H1 (cell line): ENCODE measurements around the gene BNIP2. TPM values are rescaled to one million over a fixed set of nuclear protein-coding genes. Genes with fewer than 3 reads are reported as not detected.

ENCODE experiments used
- CTCF ChIA-PET: fragments of 300-600 bp; sonication (Branson Sonifier 250); formaldehyde crosslinking; loops from one replicate; lab custom pipeline; 2021; ENCODE audit not compliant: partially characterized antibody; lab: Charles Lee
- POLR2A ChIA-PET: fragments of 300-600 bp; sonication (Branson Sonifier 250); formaldehyde crosslinking; loops from one replicate; lab custom pipeline; 2021; ENCODE audit warnings: inconsistent platforms; ENCODE audit not compliant: partially characterized antibody; lab: Charles Lee
- DNase-seq, 2 experiments: peaks; one replicate each; pipeline versions ENCODE4 v3.0.0 to v3.0.0-alpha.2; 2010 to 2022; ENCODE audit warnings: low spot score in 2 of 2, low read depth in 1 of 2, mixed read lengths in 1 of 2
- FAIRE-seq: peaks from 2 replicates; lab custom pipeline; 2011; peaks lifted over from hg19 to GRCh38; lab: Jason Lieb, UNC
- H2AFZ ChIP-seq: 2 replicates; pipeline ENCODE4 v1.8.1; 2012; ENCODE audit warnings: low read length, inconsistent platforms
- H2AK5ac ChIP-seq: 2 replicates; pipeline ENCODE4 v1.6.1; 2013; ENCODE audit warnings: low read depth, low read length
- H2BK120ac ChIP-seq: replicated peaks from 2 replicates; pipeline ENCODE3; 2013; ENCODE audit warnings: low read depth, low read length, inconsistent platforms
- H2BK12ac ChIP-seq: 2 replicates; pipeline ENCODE4 v1.6.1; 2013; ENCODE audit warnings: low read depth, low read length
- H2BK15ac ChIP-seq: 2 replicates; pipeline ENCODE4 v1.6.1; 2013; ENCODE audit warnings: low read length
- H2BK20ac ChIP-seq: 2 replicates; pipeline ENCODE4 v1.6.1; 2013; ENCODE audit warnings: low read length
- H2BK5ac ChIP-seq: 2 replicates; pipeline ENCODE4 v1.6.1; 2013; ENCODE audit warnings: low read depth, low read length
- H3K14ac ChIP-seq: 2 replicates; pipeline ENCODE4 v1.6.1; 2013; ENCODE audit warnings: inconsistent platforms; ENCODE audit not compliant: insufficient read length
- H3K18ac ChIP-seq: 2 replicates; pipeline ENCODE4 v1.6.1; 2013; ENCODE audit warnings: low read length; ENCODE audit errors: extremely low read depth
- H3K23ac ChIP-seq: 2 replicates; pipeline ENCODE4 v1.6.1; 2013; ENCODE audit warnings: inconsistent platforms; ENCODE audit not compliant: insufficient read length
- H3K23me2 ChIP-seq: 2 replicates; pipeline ENCODE4 v1.6.1; 2013; ENCODE audit warnings: low read depth, low read length
- H3K27ac ChIP-seq: 2 replicates; pipeline ENCODE4 v1.6.1; 2011; ENCODE audit warnings: low read depth, low read length, inconsistent platforms
- H3K27me3 ChIP-seq, 4 experiments: replicated peaks in 1 of 4; 1 replicate in 1 of 4; 2 replicates in 3 of 4; pipeline versions ENCODE4 v1.6.1 to v1.8.1; 2011 to 2013; ENCODE audit warnings: low read length in 3 of 4, mild to moderate bottlenecking in 3 of 4, inconsistent platforms in 2 of 4, mixed read lengths in 2 of 4, moderate library complexity in 1 of 4; ENCODE audit not compliant: control insufficient read depth in 3 of 4, insufficient read depth in 3 of 4; ENCODE audit errors: extremely low read depth in 1 of 4
- H3K36me3 ChIP-seq, 4 experiments: 2 replicates each; pipeline versions ENCODE4 v1.6.1 to v1.8.1; 2011 to 2013; ENCODE audit warnings: mild to moderate bottlenecking in 4 of 4, low read length in 3 of 4, moderate library complexity in 2 of 4, control low read depth in 1 of 4, inconsistent platforms in 1 of 4; ENCODE audit not compliant: insufficient read depth in 4 of 4, control insufficient read depth in 2 of 4
- H3K4ac ChIP-seq: replicated peaks from 2 replicates; pipeline ENCODE3; 2013; ENCODE audit warnings: low read length, low read depth, mixed read lengths, inconsistent platforms; ENCODE audit not compliant: insufficient read length
- H3K4me1 ChIP-seq, 4 experiments: replicated peaks in 1 of 4; 1 replicate in 1 of 4; 2 replicates in 3 of 4; pipeline versions ENCODE4 v1.6.1 to v1.8.1; 2011 to 2013; ENCODE audit warnings: low read length in 3 of 4, inconsistent platforms in 2 of 4, mixed read lengths in 1 of 4; ENCODE audit not compliant: insufficient read depth in 4 of 4, control insufficient read depth in 3 of 4
- H3K4me2 ChIP-seq, 2 experiments: 2 replicates each; pipeline versions ENCODE4 v1.6.1 to v1.8.1; 2011 to 2013; ENCODE audit warnings: low read depth in 2 of 2, low read length in 2 of 2, control low read depth in 1 of 2, inconsistent platforms in 1 of 2, mild to moderate bottlenecking in 1 of 2; ENCODE audit not compliant: insufficient read depth in 1 of 2
- H3K4me3 ChIP-seq, 4 experiments: fragments of 200-600, 300-600 bp in 1 of 4; sonication (generic), shearing (Covaris generic), sonication (Bioruptor Twin) in 1 of 4; 2 replicates each; pipeline versions ENCODE4 v1.5.1 to v1.8.1; 2011 to 2016; ENCODE audit warnings: low read length in 4 of 4, low read depth in 3 of 4, control low read depth in 2 of 4, inconsistent platforms in 2 of 4, mild to moderate bottlenecking in 2 of 4, mixed read lengths in 1 of 4, moderate library complexity in 1 of 4; ENCODE audit not compliant: insufficient read depth in 2 of 4; ENCODE audit errors: extremely low read depth in 1 of 4
- H3K56ac ChIP-seq: replicated peaks from 2 replicates; pipeline ENCODE3; 2013; ENCODE audit warnings: low read depth, mild to moderate bottlenecking, mixed read lengths, low read length, inconsistent platforms; ENCODE audit not compliant: insufficient read length
- H3K79me1 ChIP-seq: 2 replicates; pipeline ENCODE4 v1.6.1; 2013; ENCODE audit warnings: low read depth, low read length, control low read depth
- H3K79me2 ChIP-seq, 2 experiments: 2 replicates each; pipeline versions ENCODE4 v1.6.1 to v1.8.1; 2012 to 2013; ENCODE audit warnings: low read length in 2 of 2, mild to moderate bottlenecking in 2 of 2, inconsistent platforms in 1 of 2; ENCODE audit not compliant: insufficient read depth in 2 of 2, control insufficient read depth in 1 of 2
- H3K9ac ChIP-seq, 4 experiments: replicated peaks in 1 of 4; 1 replicate in 1 of 4; 2 replicates in 3 of 4; pipeline versions ENCODE4 v1.6.1 to v1.8.1; 2011 to 2013; ENCODE audit warnings: low read depth in 3 of 4, low read length in 3 of 4, control low read depth in 2 of 4, mild to moderate bottlenecking in 2 of 4, moderate library complexity in 2 of 4, inconsistent platforms in 1 of 4; ENCODE audit errors: extremely low read depth in 1 of 4
- H3K9me3 ChIP-seq, 2 experiments: 2 replicates each; pipeline versions ENCODE4 v1.6.1 to v1.8.1; 2012 to 2013; ENCODE audit warnings: mild to moderate bottlenecking in 2 of 2, moderate library complexity in 2 of 2, control low read depth in 1 of 2, inconsistent platforms in 1 of 2, low read depth in 1 of 2, low read length in 1 of 2, mixed read lengths in 1 of 2; ENCODE audit not compliant: insufficient read depth in 2 of 2
- H4K20me1 ChIP-seq, 2 experiments: replicated peaks in 1 of 2; 2 replicates each; pipeline versions ENCODE3 to v1.8.1; 2011 to 2013; ENCODE audit warnings: inconsistent platforms in 2 of 2, low read length in 2 of 2, mild to moderate bottlenecking in 1 of 2; ENCODE audit not compliant: insufficient read depth in 2 of 2, control insufficient read depth in 1 of 2
- H4K5ac ChIP-seq: 2 replicates; pipeline ENCODE4 v1.6.1; 2013; ENCODE audit warnings: low read length, low read depth, mixed read lengths, inconsistent platforms; ENCODE audit not compliant: insufficient read length
- H4K8ac ChIP-seq: 2 replicates; pipeline ENCODE4 v1.8.0; 2013; ENCODE audit warnings: mild to moderate bottlenecking, moderate library complexity, low read length, inconsistent platforms; ENCODE audit not compliant: insufficient read depth; ENCODE audit errors: extremely low read depth
- H4K91ac ChIP-seq: replicated peaks from 2 replicates; pipeline ENCODE3; 2013; ENCODE audit warnings: low read length, mixed read lengths, inconsistent platforms; ENCODE audit not compliant: insufficient read length
- CREB1 ChIP-seq: IDR thresholded peaks from 2 replicates; pipeline ENCODE4 v1.6.1; 2012; ENCODE audit warnings: inconsistent platforms
- EGR1 ChIP-seq: IDR thresholded peaks from 2 replicates; pipeline ENCODE4 v1.6.1; 2011; ENCODE audit warnings: low read depth, low read length, borderline replicate concordance
- SIN3A ChIP-seq, 2 experiments: IDR thresholded peaks in 1 of 2; conservative IDR thresholded peaks in 1 of 2; 2 replicates each; pipeline ENCODE4 v1.6.1; 2011 to 2012; ENCODE audit warnings: low read length in 2 of 2, improper control_type of control experiment in 1 of 2, low read depth in 1 of 2, mild to moderate bottlenecking in 1 of 2
- SP1 ChIP-seq: IDR thresholded peaks from 2 replicates; pipeline ENCODE4 v1.6.1; 2011; ENCODE audit warnings: low read depth, low read length
- WGBS, 2 experiments: shearing (Covaris generic) in 1 of 2; methylation state at CpG; one replicate each; pipeline versions ENCODE4 v1.1.6 to v1.1.7; 2013 to 2015; ENCODE audit warnings: low lambda C conversion rate in 2 of 2, mixed read lengths in 2 of 2, inconsistent platforms in 1 of 2, low coverage in 1 of 2, missing lambda C conversion rate in 1 of 2; ENCODE audit not compliant: insufficient replicate concordance in 2 of 2, insufficient coverage in 1 of 2, insufficient read length in 1 of 2; ENCODE audit errors: extremely low coverage in 1 of 2, missing lambda C conversion rate in 1 of 2; 5-methylcytosine and 5-hydroxymethylcytosine counted together
- polyA plus RNA-seq, 7 experiments: library from polyadenylated mRNA; depleted of rRNA in 3 of 7; stranded (reverse) in 5 of 7; unstranded in 2 of 7; fragments of >200 nt in 5 of 7; fragments of 200-250 nt in 2 of 7; gene quantifications; 1 replicate in 5 of 7; 2 replicates in 1 of 7; 4 replicates in 1 of 7; pipeline versions ENCODE4 v1.2.1 to v1.2.3, GENCODE V29; 2011 to 2013; ENCODE audit warnings: missing spikeins in 2 of 7, mixed read lengths in 2 of 7
- total RNA-seq: library from RNA; stranded (reverse); fragmentation: NEBNext Ultra II Directional; extraction: Animal tissue kit (Norgen Biotek cat#: 25700); gene quantifications from 2 replicates; pipeline ENCODE4 v1.2.1, GENCODE V29; 2021

BNIP2 gene
- total and polyA plus RNA-seq, 2 of the 8 experiments (the other 6 are each of a cell fraction or from before 2014, with no cell fraction given) = 11.8 to 40.6 TPM

DNA sequence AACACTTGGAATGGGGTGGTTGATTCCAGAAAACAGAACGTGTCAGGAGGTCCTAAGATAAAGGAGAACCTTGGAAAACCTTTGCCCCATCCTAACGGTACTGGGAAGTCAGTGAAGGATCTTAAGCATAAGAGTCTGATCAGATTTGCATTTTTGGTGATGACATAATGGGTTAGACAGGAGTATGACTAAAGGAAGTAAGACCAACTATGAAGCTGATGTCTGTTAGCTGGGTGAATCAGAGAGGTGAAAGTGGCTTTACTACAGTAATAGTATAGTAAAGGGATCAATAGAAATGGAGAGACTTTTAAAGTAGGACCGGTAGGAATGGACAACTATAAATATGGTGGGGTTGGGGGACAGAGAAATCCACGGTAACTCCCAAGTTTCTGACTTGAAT is 44.4 kb downstream of the BNIP2 start:
- Histone ChIP-seq H4K8ac (no peak overlapping the region), H2BK120ac (no peak overlapping the region), H3K56ac (no peak overlapping the region), H3K4ac (no peak overlapping the region), H2BK20ac (no peak overlapping the region), H4K5ac (no peak overlapping the region), H3K23me2 (no peaks in the 10 kb centered on the region), H4K91ac (no peak overlapping the region), H2AFZ (no peak overlapping the region), H2BK12ac (no peak overlapping the region), H3K23ac (no peak overlapping the region), H3K79me2 (no peaks in the 10 kb centered on the region), H3K4me1 (no peaks in the 10 kb centered on the region), H3K4me2 (no peak overlapping the region), H2BK15ac (no peak overlapping the region), H3K18ac (no peak overlapping the region), H3K14ac (no peak overlapping the region), H2AK5ac (no peak overlapping the region), H4K20me1 (peaks cover 0 to 3% of the 10 kb centered on the region in 2 experiments), H3K36me3 (peaks cover 0 to 45% (median 13%) of the 10 kb centered on the region in 4 experiments; a peak in 5 of 8 replicates), H3K4me3 (no peak overlapping the region), H3K9me3 (no peaks in the 10 kb centered on the region), H3K9ac (no peak overlapping the region), H2BK5ac (no peak overlapping the region), H3K27ac (no peak overlapping the region), H3K27me3 (no peaks in the 10 kb centered on the region), H3K79me1 (no peaks in the 10 kb centered on the region)
- no peak for FAIRE-seq
- 87% methylated on average over 4 of the region's 4 CpGs; no CpG with 5 or more reads in 1 of the 2 experiments for WGBS, 2 experiments
- ChIA-PET CTCF (interaction anchor here (2.8 to 3.9 kb wide), 2 partner anchors 11 to 112 kb away, joined by 9 to 22 read pairs; no protein-coding TSS in a partner anchor), POLR2A (interaction anchor here (1.6 kb wide), 1 partner anchor 13 kb away, joined by 4 read pairs; the partner anchor contains the start of gene GTF2A2)
- no peak for DNase-seq
- TF ChIP-seq SIN3A (conservative IDR thresholded peaks at IDR 0.05 in 1 of 2, IDR thresholded peaks at IDR 0.05 in 1 of 2; ENCODE audit: low read depth in 1 of 2, low read length in 2 of 2) = no peak
- TF ChIP-seq SP1 = no peak
- no peak for TF ChIP-seq CREB1
- TF ChIP-seq EGR1 = no peak
